ENCODE data around the gene NT5C2. TPM values are rescaled to one million over a fixed set of nuclear protein-coding genes. Genes with fewer than 3 reads are reported as not detected.

The NT5C2 gene
- total and polyA plus RNA-seq, 2 donors (not counting 3 experiments of a cell fraction or from before 2014, with no cell fraction given), result 47.2 to 69.9 TPM

DNA sequence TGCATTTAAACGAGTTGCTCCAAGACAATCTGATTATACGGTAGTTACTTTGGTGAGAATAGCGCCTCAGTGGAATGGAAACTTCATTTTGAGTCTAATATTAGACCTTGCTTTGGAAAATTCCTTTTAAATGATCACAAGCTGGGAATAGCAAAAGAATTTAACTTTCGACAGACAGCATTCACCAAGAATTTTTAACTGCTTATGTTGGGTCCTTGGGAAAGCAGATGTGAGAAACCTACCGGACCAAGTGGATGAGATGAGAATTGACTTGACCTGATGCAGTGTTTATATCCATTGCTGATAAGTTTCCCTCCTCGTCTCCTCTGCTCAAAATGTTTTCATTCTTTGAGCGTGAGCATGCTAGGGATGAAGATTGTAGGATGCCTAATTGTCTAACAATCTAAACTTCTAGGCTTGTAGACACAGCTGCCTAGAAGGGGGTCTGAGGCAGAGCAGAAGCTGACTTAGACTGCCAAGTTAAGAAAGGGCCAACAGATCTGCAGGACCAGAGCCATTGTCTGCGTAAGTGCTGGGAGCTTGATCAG, 148.1 kb downstream of the NT5C2 start:
- Histone ChIP-seq H3K79me2 (ENCODE audit: control insufficient read depth, insufficient read depth, low read length) (no peaks in the 10 kb centered on the region), H3K9me3 (replicated peaks; ENCODE audit: control insufficient read depth, insufficient read depth, low read length) (no peaks in the 10 kb centered on the region), H3K27ac (ENCODE audit: insufficient read depth, low read depth, low read length) (no peak overlapping the region), H2AFZ (ENCODE audit: low read depth, low read length) (no peak overlapping the region), H3K36me3 (ENCODE audit: control insufficient read depth in 2 of 2, extremely low read depth in 1 of 2, insufficient read depth in 2 of 2, low read length in 2 of 2) (no peaks in the 10 kb centered on the region), H3K27me3 (ENCODE audit: control insufficient read depth in 2 of 2, insufficient read depth in 2 of 2, low read length in 2 of 2) (peaks cover 0 to 10% of the 10 kb centered on the region in 2 experiments), H3K4me1 (ENCODE audit: control insufficient read depth, extremely low read depth, insufficient read depth, low read length) (no peaks in the 10 kb centered on the region), H3K9me1 (replicated peaks; ENCODE audit: control insufficient read depth, extremely low read depth, insufficient read depth, low read length) (no peaks in the 10 kb centered on the region), H3K4me2 (ENCODE audit: insufficient read depth, low read length) (no peak overlapping the region), H4K20me1 (replicated peaks; ENCODE audit: control insufficient read depth, extremely low read depth, insufficient read depth, low read length) (no peaks in the 10 kb centered on the region), H3K9ac (replicated peaks; ENCODE audit: extremely low read depth, insufficient read depth, low read length) (no peak overlapping the region), H3K4me3 (replicated peaks in 1 of 3; ENCODE audit: insufficient read depth in 1 of 3, low read depth in 1 of 3, low read length in 3 of 3) (no peak overlapping the region)
- dilution Hi-C loops (cut with MboI; ENCODE audit: extremely low pct_ligation_motif_present, low sequenced_read_pairs) (no loop called here), intact Hi-C loops (cut with micrococcal nuclease) (no loop called here)
- BruUV-seq (replicated peaks), result no TSS peak
- POLR2A ChIA-PET, result no interaction called here
- FAIRE-seq, result no peak
- CTCF ChIA-PET, result interaction anchor here (1.0 kb wide), 1 partner anchor 8 kb away, joined by 3 read pairs; no protein-coding TSS in a partner anchor
- no peak for TF ChIP-seq JUN (IDR thresholded peaks at IDR 0.05; ENCODE audit: borderline replicate concordance, insufficient read depth, insufficient read length, low read depth)
- no peak for TF ChIP-seq POLR2AphosphoS5 (IDR thresholded peaks at IDR 0.05; ENCODE audit: insufficient read depth, low read depth, low read length)
- TF ChIP-seq MYC (IDR thresholded peaks at IDR 0.05; ENCODE audit: low read depth, low read length), result no peak
- TF ChIP-seq EZH2 (IDR thresholded peaks at IDR 0.05; ENCODE audit: borderline replicate concordance, low read depth, low read length, severe bottlenecking), result no peak
- DNase-seq (ENCODE audit: low read depth, low spot score), result no peak

DNA sequence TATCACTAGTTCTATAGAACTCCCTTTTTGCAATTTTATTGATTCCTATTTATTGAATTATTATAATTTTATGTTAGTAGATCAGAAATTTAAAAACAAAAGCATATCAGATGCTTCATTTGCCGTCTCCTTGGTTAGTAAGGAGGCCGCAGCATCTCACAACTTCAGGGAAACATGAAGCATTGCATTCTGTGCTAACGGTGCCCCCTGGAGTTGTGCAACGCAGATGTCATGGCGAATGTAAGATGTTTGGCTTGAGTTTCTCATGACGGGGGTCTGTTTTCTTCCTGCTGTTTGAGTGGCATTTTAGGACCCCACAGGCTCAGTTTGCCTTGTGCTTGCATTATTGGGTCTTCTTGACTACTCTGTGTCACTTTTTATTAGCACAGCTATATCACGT, 150.2 kb downstream of the NT5C2 start:
- CTCF ChIA-PET, result no interaction called here
- no peak overlapping the region for H3K4me3 ChIP-seq (replicated peaks in 1 of 3; ENCODE audit: insufficient read depth in 1 of 3, low read depth in 1 of 3, low read length in 3 of 3)
- H3K27me3 ChIP-seq (ENCODE audit: control insufficient read depth in 2 of 2, insufficient read depth in 2 of 2, low read length in 2 of 2), result peaks cover 0 to 10% of the 10 kb centered on the region in 2 experiments
- no peak overlapping the region for H3K4me2 ChIP-seq (ENCODE audit: insufficient read depth, low read length)
- H3K4me1 ChIP-seq (ENCODE audit: control insufficient read depth, extremely low read depth, insufficient read depth, low read length), result no peaks in the 10 kb centered on the region
- no peaks in the 10 kb centered on the region for H3K36me3 ChIP-seq (ENCODE audit: control insufficient read depth in 2 of 2, extremely low read depth in 1 of 2, insufficient read depth in 2 of 2, low read length in 2 of 2)
- intact Hi-C loops (cut with micrococcal nuclease), result no loop called here
- H3K9ac ChIP-seq (replicated peaks; ENCODE audit: extremely low read depth, insufficient read depth, low read length), result no peak overlapping the region
- dilution Hi-C loops (cut with MboI; ENCODE audit: extremely low pct_ligation_motif_present, low sequenced_read_pairs), result no loop called here
- no peaks in the 10 kb centered on the region for H3K79me2 ChIP-seq (ENCODE audit: control insufficient read depth, insufficient read depth, low read length)
- H3K9me3 ChIP-seq (replicated peaks; ENCODE audit: control insufficient read depth, insufficient read depth, low read length), result no peaks in the 10 kb centered on the region
- POLR2A ChIA-PET, result no interaction called here
- H4K20me1 ChIP-seq (replicated peaks; ENCODE audit: control insufficient read depth, extremely low read depth, insufficient read depth, low read length), result no peaks in the 10 kb centered on the region
- no TSS peak for BruUV-seq (replicated peaks)
- no peak overlapping the region for H3K27ac ChIP-seq (ENCODE audit: insufficient read depth, low read depth, low read length)
- no peaks in the 10 kb centered on the region for H3K9me1 ChIP-seq (replicated peaks; ENCODE audit: control insufficient read depth, extremely low read depth, insufficient read depth, low read length)
- TF ChIP-seq EZH2 (IDR thresholded peaks at IDR 0.05; ENCODE audit: borderline replicate concordance, low read depth, low read length, severe bottlenecking), result no peak
- no peak for TF ChIP-seq GATA2 (IDR thresholded peaks at IDR 0.05; ENCODE audit: insufficient read depth, insufficient read length, low read depth, low read length)
- TF ChIP-seq POLR2A (IDR thresholded peaks at IDR 0.05; ENCODE audit: low read depth, low read length), result no peak
- TF ChIP-seq JUN (IDR thresholded peaks at IDR 0.05; ENCODE audit: borderline replicate concordance, insufficient read depth, insufficient read length, low read depth), result no peak
- TF ChIP-seq, protein P1, sequence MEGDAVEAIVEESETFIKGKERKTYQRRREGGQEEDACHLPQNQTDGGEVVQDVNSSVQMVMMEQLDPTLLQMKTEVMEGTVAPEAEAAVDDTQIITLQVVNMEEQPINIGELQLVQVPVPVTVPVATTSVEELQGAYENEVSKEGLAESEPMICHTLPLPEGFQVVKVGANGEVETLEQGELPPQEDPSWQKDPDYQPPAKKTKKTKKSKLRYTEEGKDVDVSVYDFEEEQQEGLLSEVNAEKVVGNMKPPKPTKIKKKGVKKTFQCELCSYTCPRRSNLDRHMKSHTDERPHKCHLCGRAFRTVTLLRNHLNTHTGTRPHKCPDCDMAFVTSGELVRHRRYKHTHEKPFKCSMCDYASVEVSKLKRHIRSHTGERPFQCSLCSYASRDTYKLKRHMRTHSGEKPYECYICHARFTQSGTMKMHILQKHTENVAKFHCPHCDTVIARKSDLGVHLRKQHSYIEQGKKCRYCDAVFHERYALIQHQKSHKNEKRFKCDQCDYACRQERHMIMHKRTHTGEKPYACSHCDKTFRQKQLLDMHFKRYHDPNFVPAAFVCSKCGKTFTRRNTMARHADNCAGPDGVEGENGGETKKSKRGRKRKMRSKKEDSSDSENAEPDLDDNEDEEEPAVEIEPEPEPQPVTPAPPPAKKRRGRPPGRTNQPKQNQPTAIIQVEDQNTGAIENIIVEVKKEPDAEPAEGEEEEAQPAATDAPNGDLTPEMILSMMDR (IDR thresholded peaks at IDR 0.05; ENCODE audit: extremely low read depth in 1 of 2, insufficient read depth in 1 of 2, low read depth in 1 of 2, low read length in 2 of 2), result no peak
- no peak for TF ChIP-seq MYC (IDR thresholded peaks at IDR 0.05; ENCODE audit: low read depth, low read length)
- no peak for TF ChIP-seq MAX (IDR thresholded peaks at IDR 0.05; ENCODE audit: insufficient read depth, insufficient read length)
- TF ChIP-seq FOS (IDR thresholded peaks at IDR 0.05; ENCODE audit: borderline replicate concordance, insufficient read depth, low read length), result no peak
- no peak for TF ChIP-seq POLR2AphosphoS5 (IDR thresholded peaks at IDR 0.05; ENCODE audit: insufficient read depth, low read depth, low read length)
- FAIRE-seq (no peak), DNase-seq (ENCODE audit: low read depth, low spot score) (no peak)
- H2AFZ ChIP-seq (ENCODE audit: low read depth, low read length), result no peak overlapping the region

Measured in endothelial cell of umbilical vein (primary cell).